HT1080 (cell line): ENCODE data around the gene DDI2. TPM values are rescaled to one million over a fixed set of nuclear protein-coding genes. Genes with fewer than 3 reads are reported as not detected.
"Not testable (repeated sequence)": the region's sequence is repeated elsewhere in the genome, so short reads cannot be mapped to it uniquely, and the experiment has no call there.

ENCODE experiments used
- DNase-seq: peaks from one replicate; pipeline ENCODE4 v3.0.0-alpha.2; 2015; ENCODE audit warnings: low read depth
- polyA plus RNA-seq, 2 experiments: library from polyadenylated mRNA; depleted of rRNA; stranded (reverse); fragments of >200 nt; gene quantifications; 2 replicates each; pipeline ENCODE4 v1.2.3, GENCODE V29; 2015
- total RNA-seq: library from RNA; depleted of rRNA; stranded (reverse); fragments of >200 nt; shearing (Covaris generic); gene quantifications from 2 replicates; pipeline ENCODE4 v1.2.3, GENCODE V29; 2014; rRNA removed

Gene DDI2
- 12.4 and 13.8 TPM in 2 replicates for total RNA-seq
- polyA plus RNA-seq (2015; cell fraction: cytosol; rRNA removed): 6.3 and 7.2 TPM in 2 replicates
- polyA plus RNA-seq (2015; cell fraction: nucleus; rRNA removed): 10.7 and 11.0 TPM in 2 replicates

DNA sequence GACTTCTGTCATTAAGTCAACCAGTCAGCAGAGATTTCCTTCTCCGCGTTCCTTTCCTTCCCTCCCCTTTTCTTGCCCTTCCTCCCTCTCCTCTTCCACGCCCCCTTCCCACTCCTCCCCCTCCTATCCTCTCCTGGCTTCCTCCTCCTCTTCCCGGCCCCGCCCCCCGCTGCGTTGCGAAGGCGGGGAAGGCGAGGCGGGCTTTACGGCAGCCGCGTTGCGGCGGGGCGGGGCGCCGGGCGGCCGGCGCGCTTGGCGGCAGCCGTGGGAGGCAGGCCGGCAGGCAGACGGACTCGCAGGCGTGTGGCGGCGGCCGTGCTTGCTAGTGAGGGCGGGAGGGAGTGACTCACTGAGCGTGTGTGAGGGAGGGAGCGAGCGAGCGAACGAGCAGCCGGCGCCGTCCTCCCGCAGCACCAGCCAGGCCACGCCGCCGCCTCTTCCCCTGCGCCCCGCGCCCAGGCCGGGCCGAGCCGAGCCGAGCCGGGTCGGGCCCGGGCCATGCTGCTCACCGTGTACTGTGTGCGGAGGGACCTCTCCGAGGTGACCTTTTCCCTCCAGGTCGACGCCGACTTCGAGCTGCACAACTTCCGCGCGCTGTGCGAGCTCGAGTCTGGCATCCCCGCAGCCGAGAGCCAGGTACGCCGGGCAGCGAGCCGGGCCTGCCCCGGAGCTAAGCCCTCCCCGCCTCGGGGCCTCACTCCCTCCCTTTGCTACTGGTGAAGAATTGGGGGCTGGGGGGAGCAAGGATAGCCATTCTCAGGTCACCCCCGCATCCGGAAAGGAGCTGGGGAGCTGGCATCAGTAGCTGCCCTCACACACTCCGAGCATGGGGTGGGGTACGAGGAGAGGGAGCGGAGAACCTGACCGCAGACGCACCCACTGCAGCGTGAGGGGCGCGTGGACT, at the start of gene DDI2:
Gene DDI2 (plus strand): TSS at position 286 of the 904 bp plus-strand sequence. CDS start 213 bp downstream, at position 499.
- peak; percentile 95 for DNase-seq

DNA sequence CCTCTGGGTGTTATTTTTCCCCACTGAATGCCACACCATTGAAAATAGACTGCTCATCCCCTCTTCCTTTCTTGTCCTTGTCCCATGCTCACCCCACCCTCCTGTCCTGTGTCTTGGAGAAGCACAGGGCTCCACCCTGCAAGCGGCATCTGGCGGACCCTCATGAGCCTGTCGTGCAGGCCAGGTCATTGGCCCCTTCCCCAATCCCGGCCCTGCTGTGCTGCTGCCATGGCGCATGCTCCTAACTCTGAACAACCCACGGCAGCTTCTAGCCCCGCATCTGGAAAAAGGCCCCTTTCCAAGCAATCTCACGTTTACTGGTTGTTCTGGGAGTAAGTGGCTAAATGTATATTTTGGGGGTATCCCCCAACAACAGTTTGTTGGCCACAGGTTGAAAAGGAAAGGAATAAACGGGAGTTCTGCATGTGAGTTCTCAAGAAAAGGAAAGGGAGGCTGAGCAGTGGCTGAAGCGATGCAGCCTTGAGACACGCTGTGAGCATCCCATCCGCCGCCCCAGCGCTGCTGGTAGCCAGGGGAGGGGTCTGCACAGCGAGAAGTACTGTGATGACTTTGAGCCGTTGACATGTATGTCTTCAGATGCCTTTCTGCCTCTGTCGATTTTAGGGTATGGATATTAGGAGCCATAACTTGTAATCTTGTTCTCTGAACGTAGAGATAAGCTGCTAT, 48.7 kb upstream of the DDI2 start:
- no peak for DNase-seq

DNA sequence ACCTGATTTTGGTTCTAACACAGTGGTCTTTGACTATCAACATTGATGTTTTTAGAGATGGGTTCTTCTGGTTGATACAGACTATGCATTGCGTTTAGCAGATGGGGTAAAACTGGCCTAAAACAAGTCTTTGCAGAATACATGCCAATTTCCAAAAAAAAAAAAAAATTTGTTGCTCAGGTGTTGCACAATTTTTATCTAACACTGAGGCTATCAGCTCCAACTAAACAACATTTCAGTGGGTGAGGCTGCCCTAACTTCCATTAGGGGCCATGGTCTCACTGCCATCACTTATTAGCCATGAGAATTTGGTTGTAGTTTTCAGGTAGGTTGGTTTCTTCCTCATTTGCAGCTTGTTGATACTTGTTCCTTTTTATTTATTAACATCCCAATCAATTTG, 46.4 kb upstream of the DDI2 start:
- no peak for DNase-seq

DNA sequence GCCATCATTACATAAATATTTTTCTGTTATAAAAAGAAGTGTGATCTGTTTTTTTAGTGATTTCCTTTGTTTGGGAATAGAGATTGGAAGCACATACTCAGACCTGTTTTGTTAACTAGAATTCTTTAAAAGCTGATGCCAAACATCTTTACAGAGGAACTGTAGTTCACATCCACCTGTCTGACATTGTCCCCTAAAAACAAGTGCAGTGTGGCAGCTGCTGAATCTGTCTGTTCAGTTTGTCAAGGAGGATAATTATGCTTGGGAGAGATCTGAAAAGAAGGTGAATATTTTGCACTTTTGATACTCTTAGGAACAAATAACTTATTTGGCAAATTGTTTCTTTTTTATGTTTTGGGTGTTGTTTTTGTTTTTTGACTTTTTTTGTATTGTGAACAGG, 46.0 kb upstream of the DDI2 start:
- no peak for DNase-seq

DNA sequence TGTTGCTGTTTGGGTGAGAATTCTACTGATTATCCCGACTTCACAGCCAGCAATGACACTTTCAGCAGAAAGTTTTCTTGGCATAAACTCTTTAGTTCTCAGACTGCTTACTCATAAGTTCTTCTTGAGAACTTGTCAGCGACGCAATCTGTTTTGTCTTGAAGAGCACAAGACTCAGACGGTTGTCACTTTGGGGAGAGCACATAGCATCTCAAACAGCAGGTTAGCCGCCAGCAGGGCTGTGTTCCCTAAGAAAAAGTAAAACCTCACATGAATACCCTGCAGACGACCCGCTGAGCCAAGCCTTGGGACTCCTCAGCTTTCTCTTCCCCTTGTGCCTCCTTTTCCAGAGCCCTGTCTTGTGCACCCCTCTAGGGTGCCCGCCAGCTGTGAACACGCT, 43.8 kb upstream of the DDI2 start:
- no peak for DNase-seq

DNA sequence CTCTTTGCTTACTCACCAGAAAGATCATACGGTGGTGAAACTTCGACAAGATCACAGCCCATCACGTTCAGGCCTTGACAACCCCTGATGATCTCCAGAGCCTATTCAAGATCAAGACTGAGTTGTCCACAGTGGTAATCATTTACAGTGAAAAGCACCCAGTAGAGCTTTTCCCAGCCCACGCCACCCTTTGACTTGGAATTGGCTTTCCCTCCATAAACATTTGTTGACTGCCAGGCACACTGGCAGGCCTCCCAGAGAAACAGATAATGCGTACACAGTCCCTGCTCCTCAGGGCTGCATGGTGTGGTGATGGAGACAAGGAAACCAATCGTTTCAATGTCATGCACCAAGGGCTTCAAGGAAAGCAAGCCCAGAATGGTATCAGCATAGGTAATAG, 42.5 kb upstream of the DDI2 start:
- DNase-seq: no peak

DNA sequence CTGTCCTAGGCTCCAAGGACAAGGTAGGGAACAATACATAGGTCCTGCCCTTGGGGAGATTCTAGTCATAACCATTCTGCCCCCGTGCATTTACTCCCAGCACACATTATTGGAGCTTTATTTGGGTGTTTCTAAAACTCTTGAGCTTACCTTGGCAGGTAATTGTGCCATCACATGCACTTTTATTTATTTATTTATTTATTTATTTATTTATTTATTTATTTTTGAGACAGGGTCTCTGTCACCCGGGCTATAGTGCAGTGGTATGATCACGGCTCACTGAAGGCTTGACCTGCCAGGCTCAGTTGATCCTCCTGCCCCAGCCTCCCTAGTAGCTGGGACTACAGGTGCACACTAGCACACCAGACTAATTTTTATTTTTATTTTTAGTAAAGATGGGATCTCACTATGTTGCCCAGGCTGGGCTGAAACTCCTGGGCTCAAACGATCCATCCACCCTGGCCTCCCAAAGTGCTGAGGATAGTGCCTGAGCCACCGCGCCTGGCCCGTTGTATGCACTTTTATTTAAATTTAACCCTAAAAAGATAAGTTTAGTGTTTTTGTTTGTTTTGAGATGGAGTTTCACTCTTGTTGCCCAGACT, 41.6 kb upstream of the DDI2 start:
- no peak for DNase-seq

DNA sequence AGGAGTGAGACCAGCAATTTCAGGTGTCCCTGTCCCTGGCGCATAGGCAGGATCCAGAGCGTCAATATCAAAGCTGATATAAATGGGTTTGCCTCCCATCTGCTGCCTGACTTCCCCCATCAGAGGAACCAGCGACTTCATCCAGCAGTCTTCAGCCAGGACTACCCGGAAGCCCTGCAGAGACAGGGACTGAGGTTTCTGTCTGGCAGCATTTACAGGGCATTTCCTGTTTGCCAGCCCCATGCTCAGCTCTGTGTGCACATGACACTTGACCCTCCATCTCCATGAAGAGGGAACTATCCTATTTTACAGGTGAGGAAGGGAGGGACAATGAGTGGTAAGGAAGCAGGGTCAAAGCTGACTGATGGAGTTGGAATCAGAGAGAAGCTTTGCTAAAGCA, 39.6 kb upstream of the DDI2 start:
- DNase-seq: peak; percentile 15

DNA sequence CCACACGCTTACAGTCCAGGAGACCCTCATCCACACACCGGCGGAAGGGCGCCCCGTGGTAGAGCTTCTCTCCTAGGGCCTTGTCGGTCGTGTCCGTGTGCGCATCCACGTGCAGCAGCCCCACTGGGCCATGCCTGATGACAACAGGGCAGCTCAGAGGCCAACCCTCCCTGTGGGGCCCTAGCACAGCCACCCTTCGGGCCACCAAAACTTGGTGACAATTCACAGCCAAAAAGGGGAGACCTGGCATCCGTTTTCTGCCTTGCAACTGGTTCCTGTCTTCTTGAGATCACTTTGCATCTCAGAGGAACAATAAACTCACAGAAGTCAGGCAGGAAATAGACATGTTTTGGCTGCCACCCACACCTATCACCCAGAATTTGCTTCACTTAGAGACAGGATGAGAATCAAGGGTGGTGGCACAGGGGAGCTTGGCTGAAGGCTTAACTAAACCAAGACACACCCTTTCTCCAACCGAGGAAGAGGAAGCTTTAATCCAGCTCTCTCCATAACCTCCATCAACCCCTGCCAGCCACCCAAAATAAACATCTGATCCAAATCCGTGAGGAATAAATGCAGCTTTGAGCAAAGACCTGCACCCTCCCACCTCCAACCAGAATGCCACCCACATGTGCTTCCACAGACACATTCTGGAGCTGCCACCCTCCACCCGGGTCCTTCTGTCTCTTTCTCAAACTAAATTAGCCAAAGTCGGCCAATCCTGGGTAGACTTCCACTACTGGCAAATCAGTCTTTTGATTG, 38.2 kb upstream of the DDI2 start:
- no peak for DNase-seq

DNA sequence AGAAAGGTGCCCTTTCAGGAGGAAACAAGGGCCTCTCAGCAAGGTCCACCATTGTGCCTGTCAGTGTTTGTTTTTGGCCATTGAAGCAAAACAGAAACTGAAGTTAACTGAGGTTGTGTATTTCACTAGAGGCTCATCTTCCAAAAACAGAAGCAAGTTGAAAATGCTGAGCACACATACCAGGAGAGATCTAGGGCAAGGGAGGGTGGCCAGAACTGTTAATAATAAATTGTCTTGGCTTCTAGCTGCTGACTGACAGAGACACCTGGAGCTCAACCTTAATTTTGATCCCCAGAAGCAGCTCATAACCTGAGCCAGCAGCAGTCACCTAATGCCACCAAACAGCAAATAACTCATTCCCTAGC, 37.6 kb upstream of the DDI2 start:
- DNase-seq: no peak

DNA sequence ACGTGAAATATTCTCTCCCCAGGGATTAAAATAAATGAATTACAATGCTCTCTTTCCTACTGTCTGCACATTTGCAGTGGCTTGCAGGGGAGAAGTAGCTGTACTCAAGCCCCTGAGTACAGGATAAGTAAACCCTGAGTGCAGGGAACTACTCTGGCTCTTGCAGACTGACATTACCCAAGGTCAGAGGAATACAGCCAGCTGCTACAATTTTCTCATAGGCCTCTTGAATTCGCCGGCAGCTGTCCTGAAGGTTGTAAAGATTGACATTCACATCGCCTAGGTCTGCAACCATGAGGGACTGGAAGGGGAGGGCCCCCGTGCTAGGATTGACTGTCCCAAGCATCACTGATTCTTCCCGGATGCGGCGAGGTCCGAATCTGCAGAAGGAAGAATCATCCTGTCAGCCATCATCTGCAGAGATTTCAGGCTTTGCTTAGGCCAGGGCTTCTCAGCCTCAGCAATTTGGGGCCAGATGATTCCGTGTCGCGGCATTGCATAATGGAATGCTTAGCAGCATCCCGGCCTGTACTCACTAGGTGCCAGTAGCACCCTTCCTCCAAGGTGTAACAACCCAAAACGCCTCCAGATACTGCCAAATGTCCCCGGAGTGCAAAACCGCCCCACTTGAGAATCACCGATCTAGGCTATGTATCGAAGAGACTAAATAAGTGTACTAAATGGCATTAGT, 34.1 kb upstream of the DDI2 start:
- DNase-seq: no peak

DNA sequence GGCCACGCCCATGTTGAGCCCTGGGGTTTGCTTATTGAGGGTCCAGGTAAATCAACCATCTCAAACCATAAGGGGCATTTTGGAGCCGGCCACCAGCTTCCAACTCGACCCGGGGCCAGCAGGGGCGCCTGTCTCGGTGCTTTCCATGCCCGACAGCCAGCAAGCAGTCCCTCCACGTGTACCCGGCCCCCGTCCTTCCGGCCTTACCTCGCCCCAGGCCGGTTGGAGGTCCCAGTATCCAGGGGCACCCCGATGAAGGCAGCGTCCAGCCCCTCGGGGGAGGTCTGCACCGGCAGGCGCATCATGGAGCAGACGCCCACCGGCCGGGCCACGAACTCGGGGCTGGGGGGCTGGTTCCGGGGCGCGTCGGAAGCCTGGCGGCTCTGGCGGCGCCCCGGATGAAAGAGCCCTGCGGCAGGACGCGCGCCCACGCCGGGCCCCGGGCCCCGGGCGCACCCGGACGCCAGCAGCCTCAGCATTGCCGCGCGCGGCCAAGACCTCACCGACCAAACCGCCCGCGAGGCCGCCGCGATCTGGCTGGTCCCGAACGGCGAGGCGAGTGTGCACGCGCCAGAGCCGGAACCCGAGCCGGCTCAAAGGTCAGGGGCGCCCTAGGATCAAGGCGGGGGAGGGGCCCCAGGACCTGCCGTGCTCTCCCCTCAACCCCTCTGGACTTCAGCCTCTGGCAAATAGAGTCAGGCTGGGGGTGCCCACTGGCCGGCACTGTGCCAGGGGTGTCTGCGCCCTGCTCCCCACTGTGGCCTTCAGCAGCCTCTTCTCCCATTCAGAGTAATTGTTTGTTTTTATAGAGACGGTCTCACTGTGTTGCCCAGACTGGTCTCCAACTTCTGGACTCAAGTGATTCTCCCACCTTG, 32.5 kb upstream of the DDI2 start, which contains the start of gene AGMAT:
Gene AGMAT (minus strand): TSS at position 563 of the 875 bp plus-strand sequence. CDS start 84 bp downstream, at position 479.
- no peak for DNase-seq

DNA sequence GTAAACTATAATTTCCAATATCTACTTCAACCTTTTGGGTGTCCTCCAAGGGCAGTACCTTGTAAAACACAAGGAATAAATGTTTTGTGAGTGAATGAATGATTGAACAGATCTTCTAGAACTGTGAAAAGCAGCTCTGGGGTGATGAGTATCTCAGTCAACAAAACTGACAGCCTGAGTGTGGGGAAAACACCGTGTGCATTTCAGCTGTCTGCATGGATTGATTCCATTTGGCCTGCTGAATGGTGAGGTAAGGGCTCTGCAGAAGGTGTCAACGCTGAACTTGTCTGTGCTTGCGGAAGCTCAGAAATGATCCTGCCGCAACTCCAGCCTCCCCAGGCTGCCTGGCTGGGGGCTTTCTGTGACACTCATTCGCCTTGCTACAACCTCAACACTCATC, 25.0 kb upstream of the DDI2 start:
- no peak for DNase-seq

DNA sequence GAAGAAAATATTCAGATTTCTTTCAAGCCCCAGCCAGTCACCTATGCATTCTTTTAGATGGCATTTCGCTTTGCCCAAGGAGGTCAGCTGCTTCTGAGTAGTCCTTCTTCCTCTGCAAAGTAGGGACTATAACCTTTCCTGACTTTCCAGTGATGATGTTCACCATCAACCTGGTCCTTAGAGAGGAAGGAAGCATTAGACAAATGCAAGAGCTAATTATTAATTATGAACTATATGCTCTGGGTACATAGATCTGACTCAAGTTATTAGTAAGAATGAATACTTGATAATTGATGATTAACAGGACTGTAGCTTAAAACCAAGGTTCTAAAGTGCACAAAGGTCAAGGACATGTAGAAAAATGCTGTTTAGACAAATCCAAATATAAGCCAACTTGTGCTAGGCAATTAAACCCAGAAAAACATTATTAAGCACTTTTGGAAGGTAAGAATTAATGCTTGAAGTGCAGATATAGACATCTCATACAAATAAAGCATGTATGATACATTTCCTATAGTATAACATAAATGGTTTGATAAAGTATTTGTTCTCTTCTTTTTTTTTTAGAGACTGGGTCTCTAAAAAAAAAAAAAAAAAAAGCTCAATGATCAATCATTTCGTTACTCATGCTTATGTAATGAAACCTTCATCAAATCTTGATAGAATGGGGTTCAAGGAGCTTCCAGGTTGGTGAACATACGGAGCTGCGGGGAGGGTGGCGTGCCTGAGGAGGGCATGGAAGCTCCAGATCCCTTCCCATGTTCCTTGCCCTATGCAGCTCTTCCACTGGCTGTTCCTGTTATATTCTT, 21.2 kb upstream of the DDI2 start:
- DNase-seq: no peak

DNA sequence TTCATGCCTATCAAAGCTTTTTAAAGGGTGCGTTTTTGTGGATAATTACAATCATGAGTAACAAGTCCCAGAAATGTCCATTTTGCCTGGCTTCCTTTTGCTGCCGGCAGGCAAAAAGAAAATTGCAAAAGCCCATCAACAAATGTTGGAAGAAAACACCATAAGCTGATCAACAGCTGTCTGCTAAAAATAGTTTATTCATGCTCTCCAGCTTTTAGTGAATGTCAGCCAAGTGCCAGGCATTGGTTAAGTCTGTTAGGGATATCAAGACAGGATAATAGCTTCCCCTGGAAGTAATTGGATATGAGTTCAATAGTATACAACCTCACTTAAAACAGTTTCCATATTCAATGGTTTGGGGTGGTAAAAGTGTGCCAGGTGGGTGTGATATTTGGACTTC, 18.8 kb upstream of the DDI2 start:
- DNase-seq: no peak

DNA sequence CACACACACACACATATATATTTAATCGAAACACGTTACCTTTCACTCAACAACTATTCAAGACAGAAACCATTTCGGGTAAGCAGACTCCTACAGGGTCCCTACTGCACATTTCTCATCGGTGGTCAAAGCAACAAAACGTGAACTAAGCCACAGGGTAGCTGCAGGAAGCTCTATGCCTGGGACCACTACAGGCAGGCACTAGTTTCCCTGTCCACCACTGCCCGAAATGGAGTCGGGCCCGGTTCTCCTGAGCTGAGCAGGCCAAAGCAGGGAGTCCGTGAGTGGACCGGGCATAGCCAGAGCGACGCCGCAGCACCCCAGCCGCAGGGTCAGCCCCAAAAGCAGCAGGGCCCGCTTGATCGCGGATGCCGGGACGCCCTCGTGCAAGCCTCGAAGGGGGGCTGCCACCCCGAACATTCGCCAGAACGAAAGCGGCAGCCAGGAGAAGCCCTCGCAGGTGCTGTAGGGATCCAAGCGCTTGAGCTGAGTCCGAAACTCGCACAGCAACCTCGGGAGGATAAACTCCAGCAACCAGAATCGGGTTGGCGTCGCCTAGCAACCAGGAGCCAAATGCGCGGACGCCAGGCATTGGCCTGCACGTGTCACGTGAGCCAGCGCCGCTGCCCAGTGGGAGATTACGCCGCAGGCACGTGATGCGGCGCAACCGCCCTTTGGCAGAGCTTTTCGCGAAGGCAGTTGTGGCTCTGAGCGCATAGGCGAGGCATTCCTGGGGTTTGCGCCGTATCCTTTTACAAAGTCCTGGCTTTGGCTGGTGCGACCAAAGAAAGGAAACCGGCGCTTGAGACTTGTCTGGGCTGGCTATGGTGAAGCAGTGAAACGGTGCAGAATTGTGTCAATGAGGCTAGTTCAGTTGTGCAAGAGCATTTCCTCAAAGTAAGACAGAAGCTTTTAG, 13.9 kb upstream of the DDI2 start:
- peak; percentile 87 for DNase-seq

DNA sequence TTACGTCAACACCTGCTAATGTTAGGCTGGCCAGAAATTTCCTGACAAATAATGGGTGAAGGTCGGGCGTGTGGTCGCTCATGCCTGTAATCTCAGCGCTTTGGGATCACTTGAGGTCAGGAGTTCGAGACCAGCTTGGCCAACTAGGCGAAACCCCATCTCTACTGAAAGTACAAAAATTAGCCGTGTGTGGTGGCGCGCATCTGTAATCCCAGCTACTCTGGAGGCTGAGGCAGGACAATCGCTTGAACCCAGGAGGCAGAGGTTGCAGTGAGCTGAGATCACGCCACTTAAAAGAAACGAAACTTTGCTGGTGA, 13.3 kb upstream of the DDI2 start:
- DNase-seq: not testable (repeated sequence)

DNA sequence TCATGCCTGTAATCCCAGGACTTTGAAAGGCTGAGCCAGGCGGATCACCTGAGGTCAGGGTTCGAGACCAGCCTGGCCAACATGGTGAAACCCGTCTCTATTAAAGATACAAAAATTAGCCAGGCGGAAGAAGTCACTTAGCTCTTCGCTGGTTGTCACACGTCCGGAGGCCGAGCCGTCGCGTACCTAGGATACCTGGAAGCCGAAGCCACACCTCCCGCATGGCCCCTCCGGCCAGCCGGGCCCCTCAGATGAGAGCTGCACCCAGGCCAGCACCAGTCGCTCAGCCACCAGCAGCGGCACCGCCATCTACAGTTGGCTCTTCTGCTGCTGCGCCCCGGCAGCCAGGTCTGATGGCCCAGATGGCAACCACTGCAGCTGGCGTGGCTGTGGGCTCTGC, 12.9 kb upstream of the DDI2 start:
- DNase-seq: not testable (repeated sequence)
